Astrocyte (in vitro differentiated cells and primary cell): ENCODE data around the gene SPTBN1. TPM values are rescaled to one million over a fixed set of nuclear protein-coding genes. Genes with fewer than 3 reads are reported as not detected.

ENCODE experiments used
- DNase-seq: peaks from one replicate; pipeline ENCODE4 v3.0.0-alpha.2; 2010; ENCODE audit warnings: low read depth
- FAIRE-seq: peaks from 2 replicates; lab custom pipeline; 2011; peaks lifted over from hg19 to GRCh38; lab: Jason Lieb, UNC
- H2AFZ ChIP-seq: 2 replicates; pipeline ENCODE4 v1.6.0; 2012; ENCODE audit warnings: low read depth, low read length, inconsistent platforms
- H3K27ac ChIP-seq: 2 replicates; pipeline ENCODE4 v1.5.1; 2011; ENCODE audit warnings: low read depth, low read length, inconsistent platforms
- H3K27me3 ChIP-seq: 2 replicates; pipeline ENCODE4 v1.6.0; 2011; ENCODE audit warnings: low read length, inconsistent platforms; ENCODE audit not compliant: insufficient read depth
- H3K36me3 ChIP-seq: 2 replicates; pipeline ENCODE4 v1.5.1; 2011; ENCODE audit warnings: low read length, inconsistent platforms; ENCODE audit not compliant: insufficient read depth
- H3K4me1 ChIP-seq: 2 replicates; pipeline ENCODE4 v1.5.1; 2011; ENCODE audit warnings: low read length, inconsistent platforms; ENCODE audit not compliant: insufficient read depth
- H3K4me2 ChIP-seq: 2 replicates; pipeline ENCODE4 v1.6.0; 2012; ENCODE audit warnings: low read length, inconsistent platforms
- H3K4me3 ChIP-seq: 2 replicates; pipeline ENCODE4 v1.5.1; 2011; ENCODE audit warnings: low read depth, mild to moderate bottlenecking, low read length, inconsistent platforms; ENCODE audit not compliant: insufficient read depth
- H3K79me2 ChIP-seq: 2 replicates; pipeline ENCODE4 v1.6.0; 2012; ENCODE audit warnings: mild to moderate bottlenecking, low read length, inconsistent platforms; ENCODE audit not compliant: insufficient read depth
- H3K9ac ChIP-seq: 2 replicates; pipeline ENCODE4 v1.6.0; 2012; ENCODE audit warnings: mild to moderate bottlenecking, low read length, inconsistent platforms
- H3K9me3 ChIP-seq: 2 replicates; pipeline ENCODE4 v1.5.1; 2012; ENCODE audit warnings: low read depth, mild to moderate bottlenecking, low read length, inconsistent platforms; ENCODE audit not compliant: insufficient read depth
- H4K20me1 ChIP-seq: 2 replicates; pipeline ENCODE4 v1.6.0; 2012; ENCODE audit warnings: low read length, inconsistent platforms; ENCODE audit not compliant: insufficient read depth
- H3K27ac Mint-ChIP-seq: one replicate; pipeline ENCODE4 v1.8.0; 2021; ENCODE audit warnings: mild to moderate bottlenecking, mixed read lengths; ENCODE audit not compliant: unreplicated experiment
- H3K27me3 Mint-ChIP-seq: one replicate; pipeline ENCODE4 v1.8.0; 2021; ENCODE audit warnings: low read depth, mixed read lengths; ENCODE audit not compliant: unreplicated experiment
- H3K36me3 Mint-ChIP-seq: one replicate; pipeline ENCODE4 v1.8.0; 2021; ENCODE audit warnings: low read depth, mixed read lengths; ENCODE audit not compliant: unreplicated experiment
- H3K4me1 Mint-ChIP-seq: one replicate; pipeline ENCODE4 v1.8.0; 2021; ENCODE audit warnings: low read depth, mixed read lengths; ENCODE audit not compliant: unreplicated experiment
- H3K4me3 Mint-ChIP-seq: one replicate; pipeline ENCODE4 v1.8.0; 2021; ENCODE audit warnings: mild to moderate bottlenecking, moderate library complexity, mixed read lengths; ENCODE audit not compliant: unreplicated experiment
- H3K9me3 Mint-ChIP-seq: one replicate; pipeline ENCODE4 v1.8.0; 2021; ENCODE audit warnings: mild to moderate bottlenecking, mixed read lengths; ENCODE audit not compliant: unreplicated experiment
- CTCF ChIP-seq: IDR thresholded peaks from 2 replicates; pipeline ENCODE4 v1.5.1; 2011; ENCODE audit warnings: low read depth, mild to moderate bottlenecking, inconsistent platforms, low read length, moderate library complexity; ENCODE audit not compliant: insufficient read depth
- EZH2 ChIP-seq: IDR thresholded peaks from 2 replicates; pipeline ENCODE4 v1.6.1; 2012; ENCODE audit warnings: mild to moderate bottlenecking, low read length, inconsistent platforms; ENCODE audit not compliant: insufficient read depth
- total RNA-seq: library from RNA; stranded (reverse); gene quantifications from 2 replicates; pipeline ENCODE4 v1.2.1, GENCODE V29; 2021

Gene SPTBN1
- total RNA-seq, 1 donor from 2014 or later, result 311 TPM

DNA sequence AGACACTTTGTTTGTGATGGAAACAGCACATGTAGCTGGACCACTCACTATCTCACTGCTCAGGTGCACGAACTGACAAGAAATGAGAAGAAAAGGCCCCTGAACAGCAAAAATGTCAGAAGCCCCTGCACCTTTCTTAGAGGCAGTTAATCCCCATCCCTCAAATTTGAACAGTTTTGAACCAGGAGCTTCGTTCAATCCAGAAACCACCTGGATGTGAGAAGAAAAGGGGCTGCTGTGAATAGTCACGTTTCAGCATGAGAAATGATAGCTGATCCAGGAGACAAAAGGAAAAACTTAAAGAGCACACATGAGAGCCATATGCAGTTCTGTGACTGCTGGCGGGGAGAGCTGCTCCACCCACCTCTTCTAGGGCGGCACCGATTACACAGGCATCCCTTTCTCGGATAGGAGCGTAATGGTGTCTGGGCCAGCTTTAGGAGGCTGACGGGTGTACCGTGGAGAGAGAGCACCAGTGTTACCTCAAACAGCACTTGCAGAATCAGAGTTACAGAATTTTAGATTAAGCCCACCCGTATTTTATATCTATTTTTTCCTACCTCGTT lies 150.3 kb downstream of the SPTBN1 start:
- H3K27ac ChIP-seq, result peak overlapping the region; percentile 54
- H3K79me2 ChIP-seq, result peaks cover 100% of the 10 kb centered on the region
- H3K4me3 ChIP-seq, result no peak overlapping the region
- peaks cover 4% of the 10 kb centered on the region for H3K36me3 ChIP-seq
- no peak overlapping the region for H2AFZ ChIP-seq
- TF ChIP-seq CTCF (no peak), EZH2 (no peak)
- no peak for DNase-seq
- peak overlapping the region; percentile 52 for H3K4me2 ChIP-seq
- Mint-ChIP-seq H3K4me3 (no peak overlapping the region), H3K36me3 (peaks cover 15% of the 10 kb centered on the region), H3K27me3 (no peaks in the 10 kb centered on the region), H3K27ac (peak overlapping the region; percentile 29), H3K9me3 (no peaks in the 10 kb centered on the region), H3K4me1 (peaks cover 47% of the 10 kb centered on the region)
- H3K27me3 ChIP-seq, result no peaks in the 10 kb centered on the region
- H3K4me1 ChIP-seq, result peaks cover 49% of the 10 kb centered on the region
- no peaks in the 10 kb centered on the region for H3K9me3 ChIP-seq
- no peak for FAIRE-seq
- H3K9ac ChIP-seq, result peak overlapping the region; percentile 8
- H4K20me1 ChIP-seq, result peaks cover 79% of the 10 kb centered on the region

DNA sequence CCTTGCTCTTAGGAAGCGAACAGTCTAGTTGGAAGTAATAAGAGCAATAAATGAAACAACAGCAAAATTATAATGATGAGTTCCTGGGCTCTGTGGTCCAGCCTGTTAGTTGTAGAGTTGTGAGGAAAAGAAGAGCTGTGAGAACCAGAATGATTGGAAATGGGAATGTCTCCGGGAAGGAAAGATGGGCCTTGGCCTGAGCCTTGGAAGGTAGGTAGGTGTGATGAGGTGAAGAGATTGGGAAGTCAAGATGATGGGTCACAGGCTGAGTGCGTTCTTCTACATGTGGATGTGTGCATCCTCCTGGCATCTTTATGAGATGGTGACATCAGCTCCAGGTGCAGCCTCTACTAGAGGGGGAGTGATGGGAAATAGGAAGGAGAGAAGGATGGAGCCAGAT lies 152.1 kb downstream of the SPTBN1 start:
- Histone ChIP-seq H3K9me3 (no peaks in the 10 kb centered on the region), H3K36me3 (peaks cover 3% of the 10 kb centered on the region), H3K4me1 (peaks cover 46% of the 10 kb centered on the region), H3K9ac (no peak overlapping the region), H3K27ac (no peak overlapping the region), H4K20me1 (peaks cover 69% of the 10 kb centered on the region), H3K4me3 (no peak overlapping the region), H2AFZ (no peak overlapping the region), H3K4me2 (no peak overlapping the region), H3K27me3 (no peaks in the 10 kb centered on the region), H3K79me2 (peaks cover 100% of the 10 kb centered on the region)
- no peak for FAIRE-seq
- no peak overlapping the region for H3K4me3 Mint-ChIP-seq
- DNase-seq, result no peak
- peaks cover 10% of the 10 kb centered on the region for H3K36me3 Mint-ChIP-seq
- H3K27ac Mint-ChIP-seq, result no peak overlapping the region
- H3K4me1 Mint-ChIP-seq, result peaks cover 40% of the 10 kb centered on the region
- no peak for TF ChIP-seq EZH2
- no peak for TF ChIP-seq CTCF
- no peaks in the 10 kb centered on the region for H3K27me3 Mint-ChIP-seq
- H3K9me3 Mint-ChIP-seq, result no peaks in the 10 kb centered on the region

DNA sequence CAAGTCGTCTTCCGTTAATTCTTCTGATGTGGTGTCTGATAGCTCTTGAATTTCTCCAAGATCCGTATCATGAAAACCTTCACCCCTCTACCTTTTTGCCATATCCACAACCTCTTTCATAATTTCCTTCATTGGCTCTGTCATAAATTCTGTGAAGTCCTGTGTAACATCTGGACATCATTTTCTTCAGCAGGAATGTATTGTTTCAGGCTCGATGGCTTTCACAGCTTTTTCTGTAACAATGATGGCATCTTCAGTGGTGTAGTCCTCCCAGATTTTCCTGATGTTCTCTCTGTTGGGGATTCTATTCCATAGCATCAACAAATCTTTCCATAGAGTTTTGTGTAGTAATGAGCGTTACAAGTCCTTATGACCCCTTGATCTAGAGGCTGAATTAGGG lies 153.1 kb downstream of the SPTBN1 start:
- Mint-ChIP-seq H3K9me3 (no peaks in the 10 kb centered on the region), H3K36me3 (peaks cover 17% of the 10 kb centered on the region), H3K4me1 (peaks cover 50% of the 10 kb centered on the region), H3K27ac (no peak overlapping the region), H3K4me3 (no peak overlapping the region), H3K27me3 (no peaks in the 10 kb centered on the region)
- peaks cover 92% of the 10 kb centered on the region for H3K79me2 ChIP-seq
- H3K9ac ChIP-seq, result no peak overlapping the region
- no peaks in the 10 kb centered on the region for H3K9me3 ChIP-seq
- TF ChIP-seq EZH2 (no peak), CTCF (no peak)
- H3K4me2 ChIP-seq, result no peak overlapping the region
- H4K20me1 ChIP-seq, result peaks cover 59% of the 10 kb centered on the region
- DNase-seq (no peak), FAIRE-seq (no peak)
- no peak overlapping the region for H2AFZ ChIP-seq
- H3K27me3 ChIP-seq, result no peaks in the 10 kb centered on the region
- no peak overlapping the region for H3K27ac ChIP-seq
- H3K36me3 ChIP-seq, result peaks cover 3% of the 10 kb centered on the region
- H3K4me1 ChIP-seq, result peaks cover 49% of the 10 kb centered on the region
- H3K4me3 ChIP-seq, result no peak overlapping the region
